ENCODE results near the gene PLA2G12B.

GRCh38 chr10:72898616-72899015 lies 56.0 kb downstream of the PLA2G12B start:
- TF ChIP-seq CTCF (conservative IDR thresholded peaks at IDR 0.05; ENCODE audit: low read depth, low read length) (no peak), EZH2 (IDR thresholded peaks at IDR 0.05; ENCODE audit: low read length, unreplicated experiment) (no peak), EZH2phosphoT487 (IDR thresholded peaks at IDR 0.05; ENCODE audit: borderline replicate concordance, low read length) (no peak)

All from PC-3 (cell line).